HG03565 (cell line): Measurements from ENCODE around the gene CD163L1.
"Not testable (repeated sequence)": the region's sequence is repeated elsewhere in the genome, so short reads cannot be mapped to it uniquely, and the experiment has no call there.

ENCODE experiments used
- ATAC-seq: cut with Tn5 transposase; IDR thresholded peaks from one replicate; pipeline ENCODE4 v1.9.1; 2021; ENCODE audit warnings: mild to moderate bottlenecking, moderate library complexity; ENCODE audit not compliant: unreplicated experiment

Gene CD163L1

GRCh38 chr12:7337790-7338189 lies 106.2 kb downstream of the CD163L1 start:
- ATAC-seq: not testable (repeated sequence)

- no peak for ATAC-seq
These were observed 116.0 kb downstream of the CD163L1 start for GRCh38 chr12:7327918-7328317.

GRCh38 chr12:7324176-7324575 lies 119.8 kb downstream of the CD163L1 start:
- ATAC-seq: no peak

- no peak for ATAC-seq
These were observed 121.4 kb downstream of the CD163L1 start for GRCh38 chr12:7322599-7322998.

- ATAC-seq: no peak
These were observed 122.3 kb downstream of the CD163L1 start for GRCh38 chr12:7321624-7322023.

- ATAC-seq: no peak
These were observed 124.0 kb downstream of the CD163L1 start for GRCh38 chr12:7319930-7320329.

GRCh38 chr12:7310070-7310469 lies 133.9 kb downstream of the CD163L1 start:
- ATAC-seq: no peak
